K562 (cell line): ENCODE results near the gene GPN3. TPM values are rescaled to one million over a fixed set of nuclear protein-coding genes. Genes with fewer than 3 reads are reported as not detected.
A peak's percentile ranks its signal among the peaks of the same experiment; 100 is the strongest.

Source experiments
- DIDO1 ChIP-seq: fragments of 450-650 bp; IDR thresholded peaks from 2 replicates; pipeline ENCODE4 v1.6.1; 2016; ENCODE audit warnings: low read depth, missing biosample characterization, missing genetic modification characterization
- MYC ChIP-seq, 2 experiments: fragments of 250-450 bp in 1 of 2; sonication (Bioruptor Pico) in 1 of 2; IDR thresholded peaks; 2 replicates each; pipeline versions ENCODE4 v1.5.1 to v1.6.1; 2012 to 2021; ENCODE audit warnings: low read depth in 2 of 2, borderline replicate concordance in 1 of 2, improper control_type of control experiment in 1 of 2, low read length in 1 of 2, mild to moderate bottlenecking in 1 of 2, moderate library complexity in 1 of 2
- polyA plus RNA-seq, 8 experiments: library from polyadenylated mRNA; depleted of rRNA in 4 of 8; stranded (reverse) in 5 of 8; unstranded in 3 of 8; fragments of >200 nt; fragmentation: Nextera tagmentation in 2 of 8; fragmentation: Illumina TruSeq in 1 of 8; extraction: Ambion mirVana in 2 of 8; extraction: Trizol in 1 of 8; gene quantifications; 2 replicates each; pipeline versions ENCODE4 v1.2.1 to v1.2.3, GENCODE V29; 2011 to 2014; ENCODE audit warnings: inconsistent platforms in 1 of 8, missing spikeins in 1 of 8
- total RNA-seq, 7 experiments: library from RNA; depleted of rRNA in 6 of 7; stranded (reverse); fragments of >200 nt in 6 of 7; fragmentation: Illumina TruSeq in 2 of 7; extraction: Trizol in 2 of 7; gene quantifications; 2 replicates each; pipeline versions ENCODE4 v1.2.1 to v1.2.3, GENCODE V29; 2011 to 2021; ENCODE audit warnings: low replicate concordance in 1 of 7
- TF ChIP-seq, protein P1 (sequence below): fragments of 450-650 bp; IDR thresholded peaks from 2 replicates; pipeline ENCODE4 v1.6.1; 2016; ENCODE audit warnings: low read depth
- TF ChIP-seq, protein P2 (sequence below): fragments of 450-650 bp; formaldehyde crosslinking; IDR thresholded peaks from 2 replicates; pipeline ENCODE4 v1.4.0; 2020; ENCODE audit warnings: mild to moderate bottlenecking, mixed read lengths
- TF ChIP-seq, protein P3 (sequence below), 2 experiments: IDR thresholded peaks in 1 of 2; conservative IDR thresholded peaks in 1 of 2; 2 replicates each; pipeline ENCODE4 v1.6.1; 2016; ENCODE audit warnings: low read depth in 2 of 2, mild to moderate bottlenecking in 1 of 2, missing compliant biosample characterization in 1 of 2, missing genetic modification characterization in 1 of 2, moderate library complexity in 1 of 2
- TF ChIP-seq, protein P4 (sequence below): sonication (generic); formaldehyde crosslinking; IDR thresholded peaks from 2 replicates; pipeline ENCODE4 v1.8.0; 2022; ENCODE audit warnings: mild to moderate bottlenecking, missing genetic modification reagents, borderline replicate concordance
- TF ChIP-seq, protein P5 (sequence below): fragments of 250-450 bp; sonication (Bioruptor Pico); IDR thresholded peaks from 2 replicates; pipeline ENCODE4 v1.8.0; 2022; ENCODE audit warnings: inconsistent platforms

Gene GPN3
- total and polyA plus RNA-seq, 9 of the 15 experiments (the other 6 are each of a cell fraction or from before 2014, with no cell fraction given): 35.8 to 123 (median 64.2) TPM

DNA sequence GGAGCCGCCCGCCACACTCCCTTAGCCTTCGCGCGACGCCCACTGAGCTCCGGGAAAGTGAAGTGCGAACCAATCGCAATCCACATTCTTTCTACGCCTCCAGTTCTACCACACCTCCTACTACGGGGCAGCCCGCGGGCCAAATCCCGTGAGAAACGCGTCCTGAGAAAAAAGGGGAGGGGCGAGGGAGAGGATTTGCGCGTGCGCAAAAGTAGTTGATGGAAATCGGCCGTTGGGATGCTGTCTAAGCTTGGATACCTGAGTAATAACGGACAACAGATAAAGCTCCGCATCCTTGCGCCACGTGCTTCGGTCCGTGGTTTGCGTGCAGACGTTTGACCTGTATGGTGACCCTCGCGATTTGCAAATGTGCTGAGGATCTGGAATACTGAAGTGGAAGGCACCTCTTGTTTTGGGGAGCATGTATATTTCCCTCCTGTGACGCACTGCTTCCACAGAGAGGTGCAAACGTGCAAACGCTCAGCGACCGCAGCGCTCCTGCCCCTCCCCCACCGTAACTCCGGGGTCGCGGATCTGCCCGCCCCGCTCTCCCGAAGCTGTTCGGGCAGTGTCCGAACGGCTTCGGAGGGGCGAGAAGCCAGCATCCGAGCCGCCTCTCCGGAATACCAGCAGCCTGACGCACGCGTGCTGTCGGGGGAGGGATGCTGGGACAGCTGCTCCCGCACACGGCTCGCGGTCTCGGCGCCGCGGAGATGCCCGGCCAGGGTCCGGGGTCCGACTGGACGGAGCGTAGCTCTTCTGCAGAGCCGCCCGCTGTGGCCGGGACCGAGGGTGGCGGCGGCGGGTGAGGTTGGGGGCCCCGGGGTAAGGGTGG is at the start of gene GPN3, which contains the start of gene FAM216A (continued):
- TF ChIP-seq, protein P1, sequence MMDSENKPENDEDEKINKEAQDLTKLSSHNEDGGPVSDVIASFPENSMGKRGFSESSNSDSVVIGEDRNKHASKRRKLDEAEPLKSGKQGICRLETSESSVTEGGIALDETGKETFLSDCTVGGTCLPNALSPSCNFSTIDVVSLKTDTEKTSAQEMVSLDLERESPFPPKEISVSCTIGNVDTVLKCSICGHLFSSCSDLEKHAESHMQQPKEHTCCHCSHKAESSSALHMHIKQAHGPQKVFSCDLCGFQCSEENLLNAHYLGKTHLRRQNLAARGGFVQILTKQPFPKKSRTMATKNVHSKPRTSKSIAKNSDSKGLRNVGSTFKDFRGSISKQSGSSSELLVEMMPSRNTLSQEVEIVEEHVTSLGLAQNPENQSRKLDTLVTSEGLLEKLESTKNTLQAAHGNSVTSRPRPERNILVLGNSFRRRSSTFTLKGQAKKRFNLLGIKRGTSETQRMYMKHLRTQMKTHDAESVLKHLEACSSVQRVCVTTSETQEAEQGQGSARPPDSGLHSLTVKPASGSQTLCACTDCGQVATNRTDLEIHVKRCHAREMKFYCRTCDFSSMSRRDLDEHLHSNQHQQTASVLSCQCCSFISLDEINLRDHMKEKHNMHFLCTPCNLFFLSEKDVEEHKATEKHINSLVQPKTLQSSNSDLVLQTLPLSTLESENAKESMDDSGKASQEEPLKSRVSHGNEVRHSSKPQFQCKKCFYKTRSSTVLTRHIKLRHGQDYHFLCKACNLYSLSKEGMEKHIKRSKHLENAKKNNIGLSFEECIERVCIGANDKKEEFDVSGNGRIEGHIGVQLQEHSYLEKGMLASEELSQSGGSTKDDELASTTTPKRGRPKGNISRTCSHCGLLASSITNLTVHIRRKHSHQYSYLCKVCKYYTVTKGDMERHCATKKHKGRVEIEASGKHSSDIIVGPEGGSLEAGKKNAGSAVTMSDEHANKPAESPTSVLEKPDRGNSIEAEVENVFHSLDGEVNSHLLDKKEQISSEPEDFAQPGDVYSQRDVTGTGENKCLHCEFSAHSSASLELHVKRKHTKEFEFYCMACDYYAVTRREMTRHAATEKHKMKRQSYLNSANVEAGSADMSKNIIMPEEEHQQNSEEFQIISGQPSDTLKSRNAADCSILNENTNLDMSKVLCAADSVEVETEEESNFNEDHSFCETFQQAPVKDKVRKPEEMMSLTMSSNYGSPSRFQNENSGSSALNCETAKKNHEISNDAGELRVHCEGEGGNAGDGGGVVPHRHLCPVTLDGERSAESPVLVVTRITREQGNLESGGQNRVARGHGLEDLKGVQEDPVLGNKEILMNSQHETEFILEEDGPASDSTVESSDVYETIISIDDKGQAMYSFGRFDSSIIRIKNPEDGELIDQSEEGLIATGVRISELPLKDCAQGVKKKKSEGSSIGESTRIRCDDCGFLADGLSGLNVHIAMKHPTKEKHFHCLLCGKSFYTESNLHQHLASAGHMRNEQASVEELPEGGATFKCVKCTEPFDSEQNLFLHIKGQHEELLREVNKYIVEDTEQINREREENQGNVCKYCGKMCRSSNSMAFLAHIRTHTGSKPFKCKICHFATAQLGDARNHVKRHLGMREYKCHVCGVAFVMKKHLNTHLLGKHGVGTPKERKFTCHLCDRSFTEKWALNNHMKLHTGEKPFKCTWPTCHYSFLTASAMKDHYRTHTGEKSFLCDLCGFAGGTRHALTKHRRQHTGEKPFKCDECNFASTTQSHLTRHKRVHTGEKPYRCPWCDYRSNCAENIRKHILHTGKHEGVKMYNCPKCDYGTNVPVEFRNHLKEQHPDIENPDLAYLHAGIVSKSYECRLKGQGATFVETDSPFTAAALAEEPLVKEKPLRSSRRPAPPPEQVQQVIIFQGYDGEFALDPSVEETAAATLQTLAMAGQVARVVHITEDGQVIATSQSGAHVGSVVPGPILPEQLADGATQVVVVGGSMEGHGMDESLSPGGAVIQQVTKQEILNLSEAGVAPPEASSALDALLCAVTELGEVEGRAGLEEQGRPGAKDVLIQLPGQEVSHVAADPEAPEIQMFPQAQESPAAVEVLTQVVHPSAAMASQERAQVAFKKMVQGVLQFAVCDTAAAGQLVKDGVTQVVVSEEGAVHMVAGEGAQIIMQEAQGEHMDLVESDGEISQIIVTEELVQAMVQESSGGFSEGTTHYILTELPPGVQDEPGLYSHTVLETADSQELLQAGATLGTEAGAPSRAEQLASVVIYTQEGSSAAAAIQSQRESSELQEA: peak; percentile 99
- TF ChIP-seq, protein P2, sequence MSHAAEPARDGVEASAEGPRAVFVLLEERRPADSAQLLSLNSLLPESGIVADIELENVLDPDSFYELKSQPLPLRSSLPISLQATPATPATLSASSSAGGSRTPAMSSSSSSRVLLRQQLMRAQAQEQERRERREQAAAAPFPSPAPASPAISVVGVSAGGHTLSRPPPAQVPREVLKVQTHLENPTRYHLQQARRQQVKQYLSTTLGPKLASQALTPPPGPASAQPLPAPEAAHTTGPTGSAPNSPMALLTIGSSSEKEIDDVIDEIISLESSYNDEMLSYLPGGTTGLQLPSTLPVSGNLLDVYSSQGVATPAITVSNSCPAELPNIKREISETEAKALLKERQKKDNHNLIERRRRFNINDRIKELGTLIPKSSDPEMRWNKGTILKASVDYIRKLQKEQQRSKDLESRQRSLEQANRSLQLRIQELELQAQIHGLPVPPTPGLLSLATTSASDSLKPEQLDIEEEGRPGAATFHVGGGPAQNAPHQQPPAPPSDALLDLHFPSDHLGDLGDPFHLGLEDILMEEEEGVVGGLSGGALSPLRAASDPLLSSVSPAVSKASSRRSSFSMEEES (CRISPR knock-in tag): no peak
- TF ChIP-seq, protein P3, sequence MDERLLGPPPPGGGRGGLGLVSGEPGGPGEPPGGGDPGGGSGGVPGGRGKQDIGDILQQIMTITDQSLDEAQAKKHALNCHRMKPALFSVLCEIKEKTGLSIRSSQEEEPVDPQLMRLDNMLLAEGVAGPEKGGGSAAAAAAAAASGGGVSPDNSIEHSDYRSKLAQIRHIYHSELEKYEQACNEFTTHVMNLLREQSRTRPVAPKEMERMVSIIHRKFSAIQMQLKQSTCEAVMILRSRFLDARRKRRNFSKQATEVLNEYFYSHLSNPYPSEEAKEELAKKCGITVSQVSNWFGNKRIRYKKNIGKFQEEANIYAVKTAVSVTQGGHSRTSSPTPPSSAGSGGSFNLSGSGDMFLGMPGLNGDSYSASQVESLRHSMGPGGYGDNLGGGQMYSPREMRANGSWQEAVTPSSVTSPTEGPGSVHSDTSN (CRISPR knock-in tag; IDR thresholded peaks at IDR 0.05; ENCODE audit: low read depth): no peak
- TF ChIP-seq, protein P3 (tag; conservative IDR thresholded peaks at IDR 0.05; ENCODE audit: low read depth): no peak
- TF ChIP-seq, protein P4, sequence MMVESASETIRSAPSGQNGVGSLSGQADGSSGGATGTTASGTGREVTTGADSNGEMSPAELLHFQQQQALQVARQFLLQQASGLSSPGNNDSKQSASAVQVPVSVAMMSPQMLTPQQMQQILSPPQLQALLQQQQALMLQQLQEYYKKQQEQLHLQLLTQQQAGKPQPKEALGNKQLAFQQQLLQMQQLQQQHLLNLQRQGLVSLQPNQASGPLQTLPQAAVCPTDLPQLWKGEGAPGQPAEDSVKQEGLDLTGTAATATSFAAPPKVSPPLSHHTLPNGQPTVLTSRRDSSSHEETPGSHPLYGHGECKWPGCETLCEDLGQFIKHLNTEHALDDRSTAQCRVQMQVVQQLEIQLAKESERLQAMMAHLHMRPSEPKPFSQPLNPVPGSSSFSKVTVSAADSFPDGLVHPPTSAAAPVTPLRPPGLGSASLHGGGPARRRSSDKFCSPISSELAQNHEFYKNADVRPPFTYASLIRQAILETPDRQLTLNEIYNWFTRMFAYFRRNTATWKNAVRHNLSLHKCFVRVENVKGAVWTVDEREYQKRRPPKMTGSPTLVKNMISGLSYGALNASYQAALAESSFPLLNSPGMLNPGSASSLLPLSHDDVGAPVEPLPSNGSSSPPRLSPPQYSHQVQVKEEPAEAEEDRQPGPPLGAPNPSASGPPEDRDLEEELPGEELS (CRISPR knock-in tag): peak; percentile 84; the same call in 1 of the 2 replicates
- TF ChIP-seq DIDO1 (tag): no peak
- TF ChIP-seq MYC (IDR thresholded peaks at IDR 0.05; ENCODE audit: low read depth, low read length): peak; percentile 98
- TF ChIP-seq MYC (CRISPR knock-in tag; IDR thresholded peaks at IDR 0.05; ENCODE audit: borderline replicate concordance, low read depth): peak; percentile 84; the same call in 1 of the 2 replicates
- TF ChIP-seq, protein P5, sequence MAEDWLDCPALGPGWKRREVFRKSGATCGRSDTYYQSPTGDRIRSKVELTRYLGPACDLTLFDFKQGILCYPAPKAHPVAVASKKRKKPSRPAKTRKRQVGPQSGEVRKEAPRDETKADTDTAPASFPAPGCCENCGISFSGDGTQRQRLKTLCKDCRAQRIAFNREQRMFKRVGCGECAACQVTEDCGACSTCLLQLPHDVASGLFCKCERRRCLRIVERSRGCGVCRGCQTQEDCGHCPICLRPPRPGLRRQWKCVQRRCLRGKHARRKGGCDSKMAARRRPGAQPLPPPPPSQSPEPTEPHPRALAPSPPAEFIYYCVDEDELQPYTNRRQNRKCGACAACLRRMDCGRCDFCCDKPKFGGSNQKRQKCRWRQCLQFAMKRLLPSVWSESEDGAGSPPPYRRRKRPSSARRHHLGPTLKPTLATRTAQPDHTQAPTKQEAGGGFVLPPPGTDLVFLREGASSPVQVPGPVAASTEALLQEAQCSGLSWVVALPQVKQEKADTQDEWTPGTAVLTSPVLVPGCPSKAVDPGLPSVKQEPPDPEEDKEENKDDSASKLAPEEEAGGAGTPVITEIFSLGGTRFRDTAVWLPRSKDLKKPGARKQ (CRISPR knock-in tag): no peak
